Astrocyte (in vitro differentiated cells and primary cell): Measurements from ENCODE around the gene DOCK10.

Experiments used
- CTCF ChIP-seq: IDR thresholded peaks from 2 replicates; pipeline ENCODE4 v1.5.1; 2011; ENCODE audit warnings: low read depth, mild to moderate bottlenecking, inconsistent platforms, low read length, moderate library complexity; ENCODE audit not compliant: insufficient read depth
- EZH2 ChIP-seq: IDR thresholded peaks from 2 replicates; pipeline ENCODE4 v1.6.1; 2012; ENCODE audit warnings: mild to moderate bottlenecking, low read length, inconsistent platforms; ENCODE audit not compliant: insufficient read depth

GRCh38 chr2:224901121-224901676, 141.1 kb downstream of the DOCK10 start:
- TF ChIP-seq CTCF: no peak
- no peak for TF ChIP-seq EZH2
